ENCODE measurements around the gene RALGPS1.

GRCh38 chr9:127055745-127056402, 141.3 kb downstream of the RALGPS1 start:
- TF ChIP-seq CTCF (IDR thresholded peaks at IDR 0.05; ENCODE audit: low read depth, low read length, poor library complexity, severe bottlenecking) (no peak), EZH2phosphoT487 (IDR thresholded peaks at IDR 0.05; ENCODE audit: borderline replicate concordance, low read length) (no peak)

Data from DOHH2 (cell line).